ENCODE data around the gene GALNT15. TPM values are rescaled to one million over a fixed set of nuclear protein-coding genes. Genes with fewer than 3 reads are reported as not detected.

GALNT15 gene
- polyA plus RNA-seq, 4 donors, result 2.1 to 3.9 (median 2.4) TPM

- no peak for DNase-seq (ENCODE audit: low read depth in 4 of 4, low spot score in 2 of 4)
Observed at GRCh38 chr3:16183601-16184270, 9.3 kb downstream of the GALNT15 start.

- DNase-seq (ENCODE audit: low read depth in 4 of 4, low spot score in 2 of 4), result no peak
Observed at GRCh38 chr3:16186086-16186485, 11.6 kb downstream of the GALNT15 start.

GRCh38 chr3:16186565-16186964 is 12.1 kb downstream of the GALNT15 start:
- DNase-seq (ENCODE audit: low read depth in 4 of 4, low spot score in 2 of 4), result no peak

- no peak for DNase-seq (ENCODE audit: low read depth in 4 of 4, low spot score in 2 of 4)
Observed at GRCh38 chr3:16187213-16187790, 12.8 kb downstream of the GALNT15 start.

- DNase-seq (ENCODE audit: low read depth in 4 of 4, low spot score in 2 of 4), result no peak
Observed at GRCh38 chr3:16188071-16188470, 13.6 kb downstream of the GALNT15 start.

GRCh38 chr3:16189201-16189600 is 14.7 kb downstream of the GALNT15 start:
- DNase-seq (ENCODE audit: low read depth in 4 of 4, low spot score in 2 of 4), result no peak

GRCh38 chr3:16190704-16191103 is 16.2 kb downstream of the GALNT15 start:
- DNase-seq (ENCODE audit: low read depth in 4 of 4, low spot score in 2 of 4), result no peak

GRCh38 chr3:16191591-16191990 is 17.1 kb downstream of the GALNT15 start:
- DNase-seq (ENCODE audit: low read depth in 4 of 4, low spot score in 2 of 4), result no peak

- DNase-seq (ENCODE audit: low read depth in 4 of 4, low spot score in 2 of 4), result no peak
Observed at GRCh38 chr3:16192176-16192811, 17.8 kb downstream of the GALNT15 start.

GRCh38 chr3:16198427-16198826 is 23.9 kb downstream of the GALNT15 start:
- DNase-seq (ENCODE audit: low read depth in 4 of 4, low spot score in 2 of 4), result no peak

- no peak for DNase-seq (ENCODE audit: low read depth in 4 of 4, low spot score in 2 of 4)
Observed at GRCh38 chr3:16199769-16200168, 25.3 kb downstream of the GALNT15 start.

GRCh38 chr3:16200411-16200810 is 25.9 kb downstream of the GALNT15 start:
- DNase-seq (ENCODE audit: low read depth in 4 of 4, low spot score in 2 of 4), result no peak

GRCh38 chr3:16203031-16203430 is 28.6 kb downstream of the GALNT15 start:
- DNase-seq (ENCODE audit: low read depth in 4 of 4, low spot score in 2 of 4), result no peak

GRCh38 chr3:16203671-16204629 is 29.5 kb downstream of the GALNT15 start:
- DNase-seq (ENCODE audit: low read depth in 4 of 4, low spot score in 2 of 4), result no peak

GRCh38 chr3:16204751-16205150 is 30.3 kb downstream of the GALNT15 start:
- no peak for DNase-seq (ENCODE audit: low read depth in 4 of 4, low spot score in 2 of 4)

GRCh38 chr3:16205156-16205870 is 30.8 kb downstream of the GALNT15 start:
- no peak for DNase-seq (ENCODE audit: low read depth in 4 of 4, low spot score in 2 of 4)

- no peak for DNase-seq (ENCODE audit: low read depth in 4 of 4, low spot score in 2 of 4)
Observed at GRCh38 chr3:16207031-16207430, 32.6 kb downstream of the GALNT15 start.

GRCh38 chr3:16211176-16211904 is 36.9 kb downstream of the GALNT15 start:
- DNase-seq (ENCODE audit: low read depth in 4 of 4, low spot score in 2 of 4), result no peak

GRCh38 chr3:16214366-16214765 is 39.9 kb downstream of the GALNT15 start:
- DNase-seq (ENCODE audit: low read depth in 4 of 4, low spot score in 2 of 4), result no peak

All from left renal cortex interstitium (tissue), 4 donors.